GM18511 (cell line): ENCODE data around the gene PKD1L1.

Experiments used
- ATAC-seq: cut with Tn5 transposase; IDR thresholded peaks from one replicate; pipeline ENCODE4 v1.9.1; 2021; ENCODE audit warnings: mild to moderate bottlenecking, moderate library complexity; ENCODE audit not compliant: unreplicated experiment

PKD1L1 gene

GRCh38 chr7:47907981-47908616 lies 40.2 kb downstream of the PKD1L1 start:
- no peak for ATAC-seq

GRCh38 chr7:47906883-47907282 lies 41.4 kb downstream of the PKD1L1 start:
- ATAC-seq, result no peak

GRCh38 chr7:47905076-47905920 lies 43.0 kb downstream of the PKD1L1 start:
- no peak for ATAC-seq

- no peak for ATAC-seq
Observed at GRCh38 chr7:47902013-47902412, 46.3 kb downstream of the PKD1L1 start.

- no peak for ATAC-seq
Observed at GRCh38 chr7:47901542-47901941, 46.7 kb downstream of the PKD1L1 start.

GRCh38 chr7:47897831-47898230 lies 50.4 kb downstream of the PKD1L1 start:
- ATAC-seq, result no peak

- ATAC-seq, result no peak
Observed at GRCh38 chr7:47896809-47897423, 51.4 kb downstream of the PKD1L1 start.

- no peak for ATAC-seq
Observed at GRCh38 chr7:47895026-47895425, 53.2 kb downstream of the PKD1L1 start.

GRCh38 chr7:47893721-47894365 lies 54.4 kb downstream of the PKD1L1 start:
- no peak for ATAC-seq

GRCh38 chr7:47893238-47893637 lies 55.0 kb downstream of the PKD1L1 start:
- ATAC-seq, result no peak

GRCh38 chr7:47890606-47891005 lies 57.7 kb downstream of the PKD1L1 start:
- no peak for ATAC-seq

- ATAC-seq, result no peak
Observed at GRCh38 chr7:47890125-47890524, 58.1 kb downstream of the PKD1L1 start.

GRCh38 chr7:47889723-47890122 lies 58.5 kb downstream of the PKD1L1 start:
- no peak for ATAC-seq

- ATAC-seq, result no peak
Observed at GRCh38 chr7:47888371-47889265, 59.6 kb downstream of the PKD1L1 start.

GRCh38 chr7:47887016-47887640 lies 61.1 kb downstream of the PKD1L1 start:
- no peak for ATAC-seq

GRCh38 chr7:47885987-47886811 lies 62.1 kb downstream of the PKD1L1 start:
- no peak for ATAC-seq

- ATAC-seq, result no peak
Observed at GRCh38 chr7:47885309-47885986, 62.8 kb downstream of the PKD1L1 start.

GRCh38 chr7:47884675-47885074 lies 63.6 kb downstream of the PKD1L1 start:
- ATAC-seq, result no peak

GRCh38 chr7:47882635-47883034 lies 65.6 kb downstream of the PKD1L1 start:
- ATAC-seq, result no peak
